Stimulated activated CD4-positive, alpha-beta T cell treated with anti-CD3 and anti-CD28 coated beads, Interleukin-4, amount 100 ng/mL, for 48 hours (primary cell): Measurements from ENCODE around the gene ATP7A.

Source experiments
- DNase-seq, 2 donors: peaks; one replicate each; pipeline ENCODE4 v3.0.0-alpha.2; 2020; ENCODE audit warnings: low read depth in 2 of 2

ATP7A gene

GRCh38 chrX:77945910-77946545 lies 35.5 kb downstream of the ATP7A start:
- DNase-seq: no peak

DNA sequence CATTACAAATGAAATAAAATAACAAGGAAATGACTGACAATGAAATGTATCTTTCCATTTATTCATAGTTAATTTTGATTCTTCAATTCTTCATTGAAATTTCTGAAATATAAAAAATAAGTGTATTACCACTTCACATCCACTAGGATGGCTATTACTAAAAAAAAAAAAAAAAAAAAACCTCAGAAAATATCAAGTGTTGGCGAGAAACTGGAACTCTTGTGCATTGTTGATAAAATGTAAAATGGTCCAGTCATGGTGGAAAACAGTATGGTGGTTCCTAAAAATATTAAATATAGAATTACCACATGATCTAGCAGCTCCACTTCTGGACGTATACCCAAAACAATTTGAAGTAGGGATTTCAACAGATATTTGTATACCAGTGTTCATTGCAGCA lies 36.1 kb downstream of the ATP7A start:
- DNase-seq: no peak

- DNase-seq: no peak
These were observed 39.3 kb downstream of the ATP7A start for GRCh38 chrX:77949840-77950239.

DNA sequence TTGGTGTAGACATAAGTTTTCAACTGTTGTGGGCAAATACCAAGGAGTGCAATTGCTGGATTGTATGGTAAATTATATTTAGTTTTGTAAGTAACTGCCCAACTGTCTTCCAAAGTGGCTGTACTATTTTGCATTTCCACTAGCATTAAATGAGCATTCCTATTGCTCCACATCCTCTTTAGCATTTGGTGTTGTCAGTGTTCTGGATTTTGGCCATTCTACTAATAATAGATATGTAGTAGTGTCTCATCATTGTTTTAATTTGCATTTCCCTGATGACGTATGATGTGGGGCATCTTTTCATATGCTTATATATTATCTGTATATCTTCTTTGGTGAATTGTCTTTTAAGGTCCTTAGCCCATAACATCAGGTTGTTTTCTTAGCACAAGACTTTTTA lies 41.7 kb downstream of the ATP7A start:
- DNase-seq: no peak

DNA sequence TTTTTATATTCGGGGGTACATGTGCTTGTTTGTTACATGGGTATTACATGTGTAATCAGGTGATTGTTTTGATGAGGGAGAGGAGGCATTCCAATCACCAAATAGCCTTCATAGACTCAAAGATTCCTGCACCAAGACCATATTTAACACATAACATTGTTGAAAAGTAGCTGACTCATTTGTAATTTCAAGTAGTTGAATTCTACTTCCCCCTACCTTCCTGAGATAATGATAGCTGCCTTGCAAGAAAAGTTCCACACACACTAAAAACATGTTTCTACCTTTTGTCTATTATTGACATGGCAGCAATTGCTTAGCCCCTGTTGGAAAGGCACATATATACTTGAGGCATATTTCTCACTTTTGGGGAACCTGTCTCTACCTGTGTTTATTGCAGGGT lies 42.8 kb downstream of the ATP7A start:
- DNase-seq: no peak

DNA sequence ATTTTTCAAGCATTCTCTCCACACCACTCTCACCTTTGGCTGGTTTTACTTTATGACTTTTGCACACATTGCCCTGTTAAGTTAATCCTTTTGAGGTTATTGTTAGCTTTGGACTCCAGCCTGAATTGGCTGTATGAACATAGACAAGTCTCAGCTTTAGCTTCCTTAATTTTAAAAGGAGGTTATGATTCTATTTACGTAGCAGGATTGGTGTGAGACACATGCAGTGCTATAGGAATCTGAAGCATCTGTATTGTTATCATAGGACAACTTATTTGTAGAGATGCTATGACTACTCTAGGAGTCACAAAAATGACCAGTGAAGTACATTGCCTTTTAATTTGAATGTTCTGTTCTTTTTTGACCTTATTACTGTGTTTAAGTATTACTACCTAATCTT lies 43.2 kb downstream of the ATP7A start:
- DNase-seq: no peak

GRCh38 chrX:77960567-77960966 lies 50.1 kb downstream of the ATP7A start:
- DNase-seq: no peak

DNA sequence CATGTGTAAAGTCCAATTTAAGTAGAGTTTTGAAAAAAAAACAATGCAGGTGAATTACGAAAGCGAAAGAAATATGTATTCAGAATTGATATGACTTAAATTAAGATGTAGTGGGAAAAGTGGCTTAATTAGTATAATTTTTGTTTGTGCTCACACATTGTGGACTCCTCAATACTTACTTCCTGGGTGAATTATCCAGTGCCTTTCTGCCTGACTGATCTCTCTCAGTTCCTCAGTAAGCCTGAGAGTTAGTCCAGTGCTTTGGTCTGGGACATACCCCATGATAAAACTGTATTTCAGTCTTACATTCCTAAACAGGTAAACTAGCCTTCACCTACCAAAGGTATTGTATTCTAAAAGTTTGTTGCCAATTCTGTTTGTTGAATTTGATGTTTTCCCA lies 50.6 kb downstream of the ATP7A start:
- DNase-seq: no peak

DNA sequence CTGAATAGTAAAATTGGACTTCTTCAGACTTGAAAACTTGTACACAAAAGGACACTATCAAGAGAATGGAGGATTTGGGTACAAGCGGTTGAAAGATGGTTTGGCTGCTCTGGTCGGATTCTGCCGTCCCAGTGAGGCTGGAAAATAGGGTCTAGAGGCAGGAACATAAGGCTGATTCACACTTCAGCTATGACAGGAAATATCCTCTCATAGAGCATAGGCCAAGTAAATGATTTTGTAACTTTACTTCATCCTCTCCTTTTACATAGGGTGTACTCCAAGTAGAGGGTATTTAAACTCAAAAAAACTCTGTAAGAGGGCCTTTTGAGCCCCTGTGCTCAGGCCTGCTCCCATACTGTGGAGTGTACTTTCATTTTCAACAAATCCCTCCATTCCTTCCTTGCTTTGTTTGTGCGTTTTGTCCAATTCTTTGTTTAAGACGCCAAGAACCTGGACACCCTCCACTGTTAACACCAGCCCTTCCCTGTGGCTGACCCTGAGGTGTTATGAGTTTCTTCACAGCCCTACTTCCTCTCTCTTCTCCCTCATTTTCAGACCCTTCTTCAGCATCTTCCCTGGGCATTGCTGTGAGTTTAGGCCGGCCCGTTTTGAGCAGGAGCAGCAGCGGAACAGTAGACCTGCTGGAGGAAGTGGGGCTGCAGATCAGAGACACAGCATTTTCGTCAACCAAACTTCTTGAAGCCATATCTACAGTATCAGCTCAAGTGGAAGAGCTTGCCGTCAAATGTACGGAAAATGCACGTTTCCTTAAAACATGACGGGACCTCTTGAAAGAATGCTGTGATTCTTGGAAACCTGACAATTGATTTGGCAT lies 51.8 kb downstream of the ATP7A start:
- no peak for DNase-seq

GRCh38 chrX:77966361-77966760 lies 55.9 kb downstream of the ATP7A start:
- no peak for DNase-seq

DNA sequence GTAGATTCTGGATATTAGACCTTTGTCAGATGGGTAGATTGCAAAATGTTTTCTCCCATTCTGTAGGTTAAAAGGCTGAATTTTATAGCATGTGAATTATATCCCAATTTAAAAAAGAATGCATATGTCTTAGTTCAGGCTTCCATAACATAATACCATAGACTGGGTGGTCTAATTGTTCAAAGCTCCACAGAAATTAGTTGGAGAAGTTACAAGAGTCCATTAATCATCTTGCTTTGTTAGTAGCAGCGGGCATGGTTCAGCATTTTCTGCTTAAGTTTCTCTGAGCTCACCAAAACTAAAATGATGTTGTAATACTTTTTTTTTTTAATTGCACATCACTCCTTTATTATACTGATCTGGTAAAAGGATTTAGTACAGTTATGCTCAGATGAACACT lies 57.1 kb downstream of the ATP7A start:
- DNase-seq: no peak

DNA sequence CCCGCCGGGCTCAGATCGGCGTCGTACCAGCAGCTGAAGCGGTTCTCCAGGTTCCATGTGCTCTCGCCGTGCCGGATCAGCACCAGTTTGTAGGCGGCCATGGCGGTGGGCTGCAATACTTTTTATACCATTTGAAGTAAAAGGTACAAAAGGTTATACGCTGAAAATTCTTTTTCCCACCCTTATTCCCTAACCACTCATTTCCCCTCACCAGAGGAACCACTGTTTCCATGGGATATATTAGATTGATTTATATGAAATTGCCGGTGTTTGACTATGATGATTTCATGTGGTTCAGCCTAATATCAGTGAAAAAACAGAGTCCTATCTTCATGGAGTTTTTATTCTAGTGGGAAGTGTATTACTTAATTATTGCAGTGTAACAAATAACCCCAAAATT lies 59.0 kb downstream of the ATP7A start, which contains the start of gene PGAM4:
PGAM4 (minus strand) TSS at position 101 of the 400 bp plus-strand sequence; CDS start at position 101, 0 bp downstream.
- DNase-seq: no peak

GRCh38 chrX:77975755-77976154 lies 65.3 kb downstream of the ATP7A start:
- no peak for DNase-seq

DNA sequence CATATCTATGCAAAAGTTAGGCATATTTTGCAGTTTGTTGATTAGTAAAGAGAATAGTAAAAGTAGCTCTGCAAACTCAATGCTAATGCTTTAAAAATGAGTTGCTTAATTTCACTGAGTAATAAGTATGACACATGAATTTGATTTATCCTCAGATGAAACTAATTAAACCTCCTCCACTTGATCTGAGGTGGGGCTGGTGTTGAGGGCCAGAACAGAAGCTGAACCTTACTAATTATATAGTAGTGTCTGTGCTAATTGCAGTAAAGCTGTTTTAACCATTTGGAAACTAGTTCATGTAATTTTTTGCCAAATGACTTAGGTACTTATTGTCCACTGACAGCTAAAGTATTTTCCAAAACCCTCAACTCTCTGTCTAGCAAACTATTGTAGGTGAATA lies 66.6 kb downstream of the ATP7A start:
- no peak for DNase-seq

- no peak for DNase-seq
These were observed 67.0 kb downstream of the ATP7A start for GRCh38 chrX:77977518-77977917.

GRCh38 chrX:77979870-77980269 lies 69.4 kb downstream of the ATP7A start:
- no peak for DNase-seq

DNA sequence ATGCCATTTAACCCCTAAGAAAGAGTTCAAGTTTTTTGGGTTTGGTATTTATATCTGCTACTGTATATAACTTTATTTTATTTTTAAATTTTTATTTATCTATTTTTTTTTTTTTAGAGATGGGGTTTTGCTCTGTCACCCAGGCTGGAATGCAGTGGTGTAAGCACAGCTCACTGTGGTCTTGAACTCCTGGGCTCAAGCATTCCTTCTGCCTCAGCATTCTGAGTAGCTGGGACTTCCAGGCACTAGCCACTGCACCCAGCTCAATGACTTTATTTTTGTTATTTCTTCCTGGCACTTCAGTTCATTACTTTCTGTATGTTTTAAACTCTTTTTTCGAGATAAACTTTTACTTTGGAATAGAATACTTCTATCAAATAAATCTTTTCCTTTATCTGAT lies 101.4 kb downstream of the ATP7A start:
- no peak for DNase-seq

- no peak for DNase-seq
These were observed 109.3 kb downstream of the ATP7A start for GRCh38 chrX:78019586-78020483.

- no peak for DNase-seq
These were observed 114.0 kb downstream of the ATP7A start for GRCh38 chrX:78024349-78025059.

DNA sequence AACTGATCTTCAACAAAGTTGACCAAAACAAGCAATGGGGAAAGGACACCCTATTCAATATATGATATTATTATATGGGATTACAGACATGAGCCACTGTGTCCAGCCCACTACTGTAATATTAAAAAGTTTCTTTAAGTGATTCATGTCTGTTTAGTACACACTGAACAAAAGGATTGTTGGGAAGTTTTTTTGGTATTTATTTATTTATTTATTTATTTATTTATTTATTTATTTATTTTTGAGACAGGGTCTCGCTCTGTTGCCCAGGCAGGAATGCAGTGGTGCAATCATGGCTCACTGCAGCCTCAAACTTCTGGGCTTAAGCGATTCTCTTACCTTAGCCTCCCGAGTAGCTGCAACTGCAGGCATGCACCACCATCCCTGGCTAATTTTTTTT lies 117.3 kb downstream of the ATP7A start:
- no peak for DNase-seq

- DNase-seq: no peak
These were observed 119.2 kb downstream of the ATP7A start for GRCh38 chrX:78029663-78030062.

- no peak for DNase-seq
These were observed 124.6 kb downstream of the ATP7A start for GRCh38 chrX:78035061-78035460.
